Activated naive CD4-positive, alpha-beta T cell treated with anti-CD3 and anti-CD28 coated beads, Interleukin-2, amount 10 ng/mL, durations not matched to agents 7 days and 5 days (primary cell): Measurements from ENCODE around the gene TEKT3.

ENCODE experiments used
- CTCF ChIA-PET: fragments of 350-600 bp; sonication (Branson Sonifier 250); formaldehyde crosslinking; loops from one replicate; lab custom pipeline; 2021; ENCODE audit warnings: antibody characterized with exemption; lab: Charles Lee
- DNase-seq: peaks from one replicate; pipeline ENCODE4 v3.0.0-alpha.2; 2020
- H3K27ac Mint-ChIP-seq: one replicate; pipeline ENCODE4 v1.8.0; 2021; ENCODE audit warnings: mild to moderate bottlenecking, moderate library complexity, mixed read lengths
- H3K27me3 Mint-ChIP-seq: one replicate; pipeline ENCODE4 v1.8.0; 2021; ENCODE audit warnings: mild to moderate bottlenecking, mixed read lengths
- H3K36me3 Mint-ChIP-seq: one replicate; pipeline ENCODE4 v1.8.0; 2021; ENCODE audit warnings: mixed read lengths
- H3K4me1 Mint-ChIP-seq: one replicate; pipeline ENCODE4 v1.8.0; 2021; ENCODE audit warnings: mixed read lengths
- H3K4me3 Mint-ChIP-seq: one replicate; pipeline ENCODE4 v1.8.0; 2021; ENCODE audit warnings: mild to moderate bottlenecking, moderate library complexity, mixed read lengths
- H3K9me3 Mint-ChIP-seq: one replicate; pipeline ENCODE4 v1.8.0; 2021; ENCODE audit warnings: mixed read lengths

Gene TEKT3

DNA sequence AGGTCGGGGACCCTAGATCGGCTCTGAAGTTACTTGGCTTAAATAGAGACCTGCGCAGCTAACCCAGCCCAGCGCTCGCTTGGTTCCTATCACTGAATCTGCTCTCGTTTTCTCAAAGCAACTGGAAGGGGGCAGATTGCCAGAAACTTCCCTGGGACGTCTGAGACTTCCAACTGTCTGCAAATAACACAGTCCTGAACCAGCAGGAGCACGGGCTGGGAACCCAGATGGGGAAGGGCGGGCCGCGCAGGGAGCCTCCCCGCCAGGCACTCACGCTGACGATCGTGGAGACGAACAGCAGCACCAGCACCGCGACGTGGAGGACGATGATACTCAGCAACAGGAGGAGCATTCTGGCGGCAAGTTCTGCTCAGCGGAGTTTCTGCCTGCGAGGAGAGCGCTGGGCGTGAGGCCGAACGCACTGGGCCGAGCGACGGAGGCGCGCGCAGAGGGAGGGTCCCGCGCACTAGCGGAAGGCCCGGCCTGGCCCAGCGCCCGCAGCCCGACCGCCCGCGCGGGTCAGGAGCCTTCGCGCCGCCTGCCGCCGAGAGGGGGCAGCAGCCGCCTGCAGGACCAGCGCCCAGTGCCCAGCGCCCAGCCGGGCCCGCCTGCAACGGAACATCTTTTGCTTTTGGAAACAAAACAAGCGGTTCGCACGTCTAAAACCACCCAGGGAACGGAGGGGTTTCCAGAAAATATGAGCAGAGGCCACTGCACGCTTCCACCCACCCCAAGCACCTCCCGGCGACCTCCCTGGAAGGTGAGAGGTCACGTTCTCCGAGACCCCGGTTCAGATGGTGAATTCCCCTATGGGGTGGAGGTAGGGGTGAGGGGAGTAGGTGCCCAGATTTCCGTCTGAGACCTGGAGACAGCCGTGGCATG is 80.8 kb downstream of the TEKT3 start:
- Mint-ChIP-seq H3K9me3 (no peaks in the 10 kb centered on the region), H3K4me1 (peaks cover 20% of the 10 kb centered on the region), H3K4me3 (peak overlapping the region; percentile 73), H3K27ac (no peak overlapping the region), H3K27me3 (peaks cover 86% of the 10 kb centered on the region), H3K36me3 (no peaks in the 10 kb centered on the region)
- peak; percentile 63 for DNase-seq
- CTCF ChIA-PET: interaction anchor here (0.5 to 4.6 kb wide), 2 partner anchors 241 to 578 kb away, joined by 3 to 62 read pairs; no protein-coding TSS in a partner anchor

DNA sequence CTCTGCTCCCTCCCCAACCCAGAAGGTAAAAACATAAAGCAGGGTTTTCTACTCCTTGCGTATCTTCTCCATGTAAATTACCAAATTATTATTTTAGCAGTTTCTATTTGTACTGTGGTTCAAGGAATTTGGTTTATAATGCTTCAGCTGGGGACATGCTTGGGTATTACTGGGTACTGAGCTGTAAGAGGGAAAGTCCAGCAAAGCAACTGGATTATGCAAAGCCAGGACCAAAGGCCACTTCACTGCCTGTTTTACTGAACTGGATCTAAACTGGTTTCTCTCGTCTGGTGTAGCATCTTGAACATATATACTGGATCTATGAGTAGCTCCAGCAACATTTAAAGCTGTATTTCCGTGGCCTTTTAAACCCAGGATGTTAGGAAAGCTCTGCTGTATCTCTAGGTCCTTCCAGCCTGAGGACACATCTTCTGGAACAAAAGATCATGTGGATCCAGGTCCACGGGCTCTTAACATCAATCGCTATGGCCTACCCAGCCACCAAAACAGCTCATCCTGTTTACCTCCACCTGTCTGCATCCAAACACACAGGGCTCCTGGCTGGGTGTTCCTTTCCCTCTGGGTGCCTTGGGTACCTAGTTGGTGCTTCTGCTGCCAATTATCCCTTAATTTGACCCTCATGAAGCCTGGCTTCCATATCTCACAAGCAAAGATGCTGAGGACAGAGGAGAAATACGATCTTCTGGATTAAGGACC is 83.4 kb downstream of the TEKT3 start:
- DNase-seq: no peak
- H3K27ac Mint-ChIP-seq: no peak overlapping the region
- no peaks in the 10 kb centered on the region for H3K36me3 Mint-ChIP-seq
- CTCF ChIA-PET: interaction anchor here (0.6 to 4.6 kb wide), 11 partner anchors 10 to 1689 kb away, joined by 3 to 62 read pairs (median 3); no protein-coding TSS in a partner anchor
- H3K4me1 Mint-ChIP-seq: peaks cover 20% of the 10 kb centered on the region
- peaks cover 74% of the 10 kb centered on the region for H3K27me3 Mint-ChIP-seq
- H3K9me3 Mint-ChIP-seq: no peaks in the 10 kb centered on the region
- no peak overlapping the region for H3K4me3 Mint-ChIP-seq

DNA sequence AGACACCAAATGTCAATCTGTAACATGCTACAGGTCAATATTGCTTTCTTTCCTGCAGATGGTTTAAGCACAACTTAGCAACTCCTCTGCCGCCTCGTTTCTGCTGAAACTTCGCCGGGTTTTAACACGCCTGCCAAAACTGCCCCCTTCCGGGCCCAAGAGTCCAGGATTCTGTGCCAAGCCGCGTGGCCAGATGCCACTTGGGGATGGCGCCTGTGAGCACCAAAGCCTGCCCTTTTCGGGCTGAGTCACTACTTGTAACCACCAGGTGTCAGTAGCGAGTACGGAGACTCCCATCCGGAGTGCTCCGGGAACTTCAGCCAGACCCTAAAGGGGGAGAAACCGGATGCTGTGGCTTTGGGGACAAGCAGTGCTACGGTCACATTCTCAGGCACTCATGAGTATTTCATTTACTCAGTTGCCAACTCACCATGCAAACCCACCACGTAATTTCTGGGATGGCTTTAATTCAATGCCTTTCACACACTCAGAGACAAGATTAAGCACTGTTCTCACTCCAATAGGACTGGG is 84.1 kb downstream of the TEKT3 start:
- Mint-ChIP-seq H3K4me3 (no peak overlapping the region), H3K27ac (peak overlapping the region; percentile 49), H3K9me3 (no peaks in the 10 kb centered on the region), H3K36me3 (no peaks in the 10 kb centered on the region), H3K27me3 (peaks cover 69% of the 10 kb centered on the region), H3K4me1 (peaks cover 20% of the 10 kb centered on the region)
- CTCF ChIA-PET: interaction anchor here (0.8 to 4.6 kb wide), 8 partner anchors 9 to 245 kb away, joined by 3 to 62 read pairs (median 4); no protein-coding TSS in a partner anchor
- DNase-seq: peak; percentile 72

- no peak overlapping the region for H3K27ac Mint-ChIP-seq
- H3K9me3 Mint-ChIP-seq: no peaks in the 10 kb centered on the region
- CTCF ChIA-PET: interaction anchor here (0.8 to 4.6 kb wide), 4 partner anchors 8 to 245 kb away, joined by 3 to 62 read pairs (median 10); no protein-coding TSS in a partner anchor
- H3K27me3 Mint-ChIP-seq: peaks cover 65% of the 10 kb centered on the region
- H3K4me3 Mint-ChIP-seq: no peak overlapping the region
- no peak for DNase-seq
- H3K4me1 Mint-ChIP-seq: peaks cover 17% of the 10 kb centered on the region
- no peaks in the 10 kb centered on the region for H3K36me3 Mint-ChIP-seq
Observed at GRCh38 chr17:15256689-15257088, 84.7 kb downstream of the TEKT3 start.

DNA sequence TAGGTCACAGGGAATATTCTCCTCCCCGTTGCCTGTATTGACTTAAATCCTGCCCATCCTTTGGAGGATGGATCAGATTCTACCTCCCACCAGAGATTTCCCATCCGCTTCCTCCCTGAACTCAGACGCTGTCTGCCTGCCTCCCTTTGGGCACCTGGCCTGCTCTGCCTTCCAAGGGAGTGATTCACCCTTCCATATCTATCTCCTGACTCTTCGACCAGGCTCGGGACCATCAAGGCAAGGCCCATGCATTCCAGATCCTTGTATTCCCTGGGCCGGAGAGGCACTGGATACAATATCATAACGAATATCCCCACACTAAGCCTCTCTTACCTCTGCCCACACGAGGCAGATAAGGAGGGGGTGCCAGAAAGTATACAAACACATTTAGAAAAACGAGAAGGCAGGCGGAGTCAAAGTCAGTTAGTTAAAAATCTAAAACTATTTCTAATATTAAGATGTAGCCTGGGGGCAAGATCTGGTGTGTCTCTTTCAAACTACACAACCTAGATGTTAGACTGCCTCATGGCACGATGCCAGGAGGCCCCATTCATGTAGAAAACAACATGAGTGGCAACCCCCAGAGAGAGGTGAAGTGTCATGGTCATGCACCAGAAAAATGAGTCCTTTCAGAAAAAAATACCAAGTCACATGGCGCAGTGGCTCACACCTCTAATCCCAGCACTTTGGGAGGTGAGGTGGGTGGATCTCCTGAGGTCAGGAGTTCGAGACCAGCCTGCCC is 85.5 kb downstream of the TEKT3 start:
- H3K27ac Mint-ChIP-seq: no peak overlapping the region
- H3K4me1 Mint-ChIP-seq: peaks cover 15% of the 10 kb centered on the region
- H3K9me3 Mint-ChIP-seq: no peaks in the 10 kb centered on the region
- H3K36me3 Mint-ChIP-seq: no peaks in the 10 kb centered on the region
- CTCF ChIA-PET: interaction anchor here (4.6 kb wide), 1 partner anchor 246 kb away, joined by 62 read pairs; no protein-coding TSS in a partner anchor
- H3K27me3 Mint-ChIP-seq: peaks cover 57% of the 10 kb centered on the region
- no peak overlapping the region for H3K4me3 Mint-ChIP-seq
- DNase-seq: no peak
